Measurements from ENCODE around the gene EPB41L3.

- TF ChIP-seq, protein P1, sequence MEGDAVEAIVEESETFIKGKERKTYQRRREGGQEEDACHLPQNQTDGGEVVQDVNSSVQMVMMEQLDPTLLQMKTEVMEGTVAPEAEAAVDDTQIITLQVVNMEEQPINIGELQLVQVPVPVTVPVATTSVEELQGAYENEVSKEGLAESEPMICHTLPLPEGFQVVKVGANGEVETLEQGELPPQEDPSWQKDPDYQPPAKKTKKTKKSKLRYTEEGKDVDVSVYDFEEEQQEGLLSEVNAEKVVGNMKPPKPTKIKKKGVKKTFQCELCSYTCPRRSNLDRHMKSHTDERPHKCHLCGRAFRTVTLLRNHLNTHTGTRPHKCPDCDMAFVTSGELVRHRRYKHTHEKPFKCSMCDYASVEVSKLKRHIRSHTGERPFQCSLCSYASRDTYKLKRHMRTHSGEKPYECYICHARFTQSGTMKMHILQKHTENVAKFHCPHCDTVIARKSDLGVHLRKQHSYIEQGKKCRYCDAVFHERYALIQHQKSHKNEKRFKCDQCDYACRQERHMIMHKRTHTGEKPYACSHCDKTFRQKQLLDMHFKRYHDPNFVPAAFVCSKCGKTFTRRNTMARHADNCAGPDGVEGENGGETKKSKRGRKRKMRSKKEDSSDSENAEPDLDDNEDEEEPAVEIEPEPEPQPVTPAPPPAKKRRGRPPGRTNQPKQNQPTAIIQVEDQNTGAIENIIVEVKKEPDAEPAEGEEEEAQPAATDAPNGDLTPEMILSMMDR (optimal IDR thresholded peaks at IDR 0.05 in 1 of 3, IDR thresholded peaks at IDR 0.05 in 1 of 3, conservative IDR thresholded peaks at IDR 0.05 in 1 of 3; ENCODE audit: extremely low read depth in 1 of 3, insufficient read depth in 2 of 3, low read length in 3 of 3): no peak
- TF ChIP-seq EZH2 (IDR thresholded peaks at IDR 0.05; ENCODE audit: low read length): no peak
Measured at GRCh38 chr18:5568416-5568815, 24.6 kb upstream of the EPB41L3 start.

Measured in keratinocyte (primary cell).